A673 (cell line): ENCODE data around the gene ARID3B. TPM values are rescaled to one million over a fixed set of nuclear protein-coding genes. Genes with fewer than 3 reads are reported as not detected.

Source experiments
- BruUV-seq: library from RNA; stranded (reverse); fragments of 400-500 nt; replicated peaks from 2 replicates; lab custom pipeline; 2021; lab: Mats Ljungman, UMichigan
- CTCF ChIA-PET: fragments of 300-600 bp; sonication (Branson Sonifier 250); formaldehyde crosslinking; loops from one replicate; lab custom pipeline; 2022; ENCODE audit warnings: antibody characterized with exemption; lab: Charles Lee
- POLR2A ChIA-PET: fragments of 300-600 bp; sonication (Branson Sonifier 250); formaldehyde crosslinking; loops from one replicate; lab custom pipeline; 2022; ENCODE audit warnings: antibody characterized with exemption; ENCODE audit not compliant: low non-redundant PET; lab: Charles Lee
- DNase-seq: peaks from one replicate; pipeline ENCODE4 v3.0.0-alpha.2; 2015; ENCODE audit warnings: low spot score
- H3K27ac ChIP-seq: fragments of 200-600 bp; sonication (generic); 2 replicates; pipeline ENCODE4 v1.5.1; 2016; ENCODE audit warnings: mixed run types, low read depth, mild to moderate bottlenecking, mixed read lengths, antibody characterized with exemption, low read length; ENCODE audit not compliant: poor library complexity, severe bottlenecking
- H3K27me3 ChIP-seq: fragments of 200-600 bp; sonication (generic); replicated peaks from 2 replicates; pipeline ENCODE4 v1.6.1; 2017; ENCODE audit warnings: mixed run types, low read depth, mild to moderate bottlenecking, mixed read lengths, antibody characterized with exemption, low read length; ENCODE audit not compliant: insufficient read depth, poor library complexity
- H3K36me3 ChIP-seq: fragments of 200-600 bp; sonication (generic); 2 replicates; pipeline ENCODE4 v1.6.1; 2016; ENCODE audit warnings: mixed run types, mild to moderate bottlenecking, mixed read lengths, antibody characterized with exemption, low read length; ENCODE audit not compliant: insufficient read depth, poor library complexity, severe bottlenecking
- H3K4me1 ChIP-seq: fragments of 200-600 bp; sonication (generic); 2 replicates; pipeline ENCODE4 v1.6.1; 2017; ENCODE audit warnings: mixed run types, mild to moderate bottlenecking, mixed read lengths, antibody characterized with exemption, low read length; ENCODE audit not compliant: insufficient read depth, poor library complexity, severe bottlenecking
- H3K4me3 ChIP-seq: fragments of 200-600 bp; sonication (generic); 2 replicates; pipeline ENCODE4 v1.5.1; 2016; ENCODE audit warnings: low read depth, mixed run types, mild to moderate bottlenecking, mixed read lengths, low read length; ENCODE audit not compliant: poor library complexity, severe bottlenecking
- H3K9me3 ChIP-seq: fragments of 200-600 bp; sonication (generic); 2 replicates; pipeline ENCODE4 v1.6.1; 2016; ENCODE audit warnings: mixed run types, low read depth, mild to moderate bottlenecking, mixed read lengths, antibody characterized with exemption, low read length; ENCODE audit not compliant: poor library complexity, severe bottlenecking
- CTCF ChIP-seq: fragments of 300-800, 200-600 bp; sonication (generic); conservative IDR thresholded peaks from 2 replicates; pipeline ENCODE4 v1.5.1; 2017; ENCODE audit warnings: low read depth, mild to moderate bottlenecking, antibody characterized with exemption, low read length, moderate library complexity, mixed read lengths
- EZH2 ChIP-seq: fragments of 200-600 bp; sonication (generic); IDR thresholded peaks from 2 replicates; pipeline ENCODE4 v1.6.1; 2017; ENCODE audit warnings: borderline replicate concordance, low read depth, mild to moderate bottlenecking, mixed read lengths, antibody characterized with exemption, low read length; ENCODE audit not compliant: poor library complexity, severe bottlenecking
- intact Hi-C: fragments of 100-400 bp; cut with micrococcal nuclease; formaldehyde crosslinking; loops from one replicate; pipeline ENCODE4 v1.10.0; 2022; ENCODE audit not compliant: unreplicated experiment
- total RNA-seq: library from RNA; stranded (reverse); gene quantifications from 2 replicates; pipeline ENCODE4 v1.2.3, GENCODE V29; 2021

Gene ARID3B
- total RNA-seq, 1 experiment from 2014 or later: 18.3 TPM

GRCh38 chr15:74633781-74634180, 92.8 kb downstream of the ARID3B start:
- CTCF ChIA-PET: interaction anchor here (0.7 to 9.0 kb wide), 4 partner anchors 21 to 1828 kb away, joined by 3 to 119 read pairs (median 6); no protein-coding TSS in a partner anchor
- intact Hi-C loops: loop anchor here (2.0 kb wide), 1 partner anchor 259 kb away; no protein-coding TSS in a partner anchor
- TF ChIP-seq CTCF: no peak
- no peak for TF ChIP-seq EZH2
- Histone ChIP-seq H3K27ac (no peak overlapping the region), H3K4me1 (no peaks in the 10 kb centered on the region), H3K9me3 (no peaks in the 10 kb centered on the region), H3K4me3 (no peak overlapping the region), H3K36me3 (peaks cover 73% of the 10 kb centered on the region), H3K27me3 (no peaks in the 10 kb centered on the region)
- no peak for DNase-seq
- BruUV-seq: no TSS peak
- POLR2A ChIA-PET: no interaction called here

- BruUV-seq: no TSS peak
- H3K27ac ChIP-seq: no peak overlapping the region
- H3K36me3 ChIP-seq: peaks cover 66% of the 10 kb centered on the region
- H3K27me3 ChIP-seq: no peaks in the 10 kb centered on the region
- no peaks in the 10 kb centered on the region for H3K4me1 ChIP-seq
- peak; percentile 78 for DNase-seq
- H3K4me3 ChIP-seq: no peak overlapping the region
- intact Hi-C loops: loop anchor here (1.0 to 5.0 kb wide), 2 partner anchors 133 to 317 kb away; no protein-coding TSS in a partner anchor
- CTCF ChIA-PET: interaction anchor here (0.7 to 9.0 kb wide), 6 partner anchors 11 to 135 kb away, joined by 3 to 119 read pairs (median 5); partner anchors contain the start of gene ARID3B
- TF ChIP-seq EZH2: no peak
- TF ChIP-seq CTCF: peak; percentile 92
- POLR2A ChIA-PET: no interaction called here
- no peaks in the 10 kb centered on the region for H3K9me3 ChIP-seq
These were observed 94.2 kb downstream of the ARID3B start for GRCh38 chr15:74635228-74635627.

- H3K36me3 ChIP-seq: peaks cover 59% of the 10 kb centered on the region
- no peak for TF ChIP-seq EZH2
- no peak for TF ChIP-seq CTCF
- no peaks in the 10 kb centered on the region for H3K4me1 ChIP-seq
- DNase-seq: no peak
- H3K4me3 ChIP-seq: no peak overlapping the region
- intact Hi-C loops: loop anchor here (5.0 kb wide), 1 partner anchor 315 kb away; no protein-coding TSS in a partner anchor
- no peaks in the 10 kb centered on the region for H3K27me3 ChIP-seq
- H3K27ac ChIP-seq: no peak overlapping the region
- no peaks in the 10 kb centered on the region for H3K9me3 ChIP-seq
- BruUV-seq: no TSS peak
- CTCF ChIA-PET: interaction anchor here (9.0 kb wide), 1 partner anchor 133 kb away, joined by 119 read pairs; no protein-coding TSS in a partner anchor
- POLR2A ChIA-PET: no interaction called here
These were observed 96.0 kb downstream of the ARID3B start for GRCh38 chr15:74636984-74637383.
